ENCODE data around the gene PRPF6.

PRPF6 gene

DNA sequence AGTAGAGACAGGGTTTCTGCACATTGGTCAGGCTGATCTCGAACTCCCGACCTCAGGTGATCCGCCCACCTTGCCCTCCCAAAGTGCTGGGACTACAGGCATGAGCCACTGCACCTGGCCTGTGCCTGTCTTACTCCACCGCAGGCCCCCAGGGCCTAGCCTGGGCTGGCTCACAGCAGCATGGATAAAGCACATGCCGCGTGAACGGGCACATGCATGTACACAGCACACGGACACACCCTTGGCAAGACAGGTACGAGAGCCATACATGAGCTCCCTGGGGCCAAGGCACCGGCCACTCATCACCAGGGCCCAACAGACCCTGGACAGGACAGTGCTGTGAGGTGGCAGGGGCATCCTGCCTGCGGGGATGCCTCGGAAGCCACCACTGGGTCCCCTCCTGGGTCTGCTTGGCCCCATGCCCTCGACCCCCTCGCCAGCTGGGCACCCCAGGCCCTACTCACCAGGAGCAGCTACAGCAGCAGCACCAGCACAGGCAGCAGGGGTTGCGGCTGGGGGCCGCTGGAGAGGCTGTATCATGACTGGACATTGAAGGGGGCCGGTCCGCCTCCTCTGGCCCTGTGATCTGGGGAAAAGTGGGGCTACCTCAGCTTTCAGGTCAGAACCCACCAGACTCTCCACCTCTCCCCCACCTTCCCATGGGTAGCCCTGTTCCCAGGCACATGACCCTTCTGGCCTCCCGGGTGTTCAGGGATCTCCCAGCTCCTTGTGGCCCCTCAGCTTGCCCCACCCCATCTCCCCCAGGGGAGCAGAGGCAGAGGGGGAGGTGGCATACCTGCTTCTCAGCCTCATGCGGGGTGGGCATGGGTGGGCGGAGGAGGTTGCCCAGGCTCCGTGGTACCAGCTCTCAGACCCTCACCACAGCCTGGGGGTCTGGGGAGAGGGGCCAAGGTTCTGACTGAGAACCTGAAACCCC lies 95.4 kb downstream of the PRPF6 start:
- in situ Hi-C loops (cut with HindIII; ENCODE audit: low pct_ligation_motif_present, low pct_unique_long_range_greater_than_20kb, low sequenced_read_pairs) = no loop called here
- no peak for DNase-seq

DNA sequence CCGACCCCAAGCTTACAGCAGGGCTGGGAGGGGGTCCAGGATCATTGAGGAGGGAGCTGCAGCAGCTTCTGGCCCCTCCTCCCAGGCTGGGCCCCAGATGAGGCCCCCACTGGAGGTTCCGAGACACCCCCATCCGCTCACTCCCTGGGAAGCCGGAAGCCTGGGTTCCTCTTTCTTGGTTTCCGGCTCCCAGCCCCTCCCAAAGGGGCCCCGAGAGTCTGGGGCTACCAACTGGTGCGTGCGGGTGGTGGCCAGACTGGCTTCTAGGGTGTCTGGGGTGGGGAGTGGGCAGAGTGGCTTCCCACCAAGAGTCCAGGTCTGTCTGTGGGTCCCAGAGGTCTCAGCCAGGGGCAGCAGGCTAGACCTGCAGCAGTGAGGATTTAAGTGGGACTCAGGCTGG lies 96.2 kb downstream of the PRPF6 start:
- in situ Hi-C loops (cut with HindIII; ENCODE audit: low pct_ligation_motif_present, low pct_unique_long_range_greater_than_20kb, low sequenced_read_pairs) = no loop called here
- DNase-seq = no peak

DNA sequence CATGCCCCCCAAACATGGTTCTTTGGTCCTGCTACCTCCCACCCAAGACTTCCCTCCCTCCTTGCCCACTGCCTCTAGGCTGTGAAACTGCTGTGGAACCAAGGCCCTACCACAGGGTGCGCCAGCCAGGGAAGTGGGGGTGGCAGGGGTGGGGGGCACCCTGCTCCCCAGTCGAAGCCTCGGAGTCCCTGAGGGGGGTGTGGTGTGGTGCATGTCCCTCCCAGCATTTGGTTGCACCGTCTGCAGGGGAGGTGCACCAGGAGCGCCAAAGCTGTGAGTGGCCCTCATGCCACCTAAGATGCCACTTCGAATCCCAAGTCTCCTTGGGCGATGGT lies 96.6 kb downstream of the PRPF6 start:
- no peak for DNase-seq
- in situ Hi-C loops (cut with HindIII; ENCODE audit: low pct_ligation_motif_present, low pct_unique_long_range_greater_than_20kb, low sequenced_read_pairs) = no loop called here

- DNase-seq = no peak
- in situ Hi-C loops (cut with HindIII; ENCODE audit: low pct_ligation_motif_present, low pct_unique_long_range_greater_than_20kb, low sequenced_read_pairs) = no loop called here
These were observed 97.1 kb downstream of the PRPF6 start for GRCh38 chr20:64077876-64078551.

GRCh38 chr20:64078934-64079272 lies 98.0 kb downstream of the PRPF6 start:
- in situ Hi-C loops (cut with HindIII; ENCODE audit: low pct_ligation_motif_present, low pct_unique_long_range_greater_than_20kb, low sequenced_read_pairs) = no loop called here
- no peak for DNase-seq

DNA sequence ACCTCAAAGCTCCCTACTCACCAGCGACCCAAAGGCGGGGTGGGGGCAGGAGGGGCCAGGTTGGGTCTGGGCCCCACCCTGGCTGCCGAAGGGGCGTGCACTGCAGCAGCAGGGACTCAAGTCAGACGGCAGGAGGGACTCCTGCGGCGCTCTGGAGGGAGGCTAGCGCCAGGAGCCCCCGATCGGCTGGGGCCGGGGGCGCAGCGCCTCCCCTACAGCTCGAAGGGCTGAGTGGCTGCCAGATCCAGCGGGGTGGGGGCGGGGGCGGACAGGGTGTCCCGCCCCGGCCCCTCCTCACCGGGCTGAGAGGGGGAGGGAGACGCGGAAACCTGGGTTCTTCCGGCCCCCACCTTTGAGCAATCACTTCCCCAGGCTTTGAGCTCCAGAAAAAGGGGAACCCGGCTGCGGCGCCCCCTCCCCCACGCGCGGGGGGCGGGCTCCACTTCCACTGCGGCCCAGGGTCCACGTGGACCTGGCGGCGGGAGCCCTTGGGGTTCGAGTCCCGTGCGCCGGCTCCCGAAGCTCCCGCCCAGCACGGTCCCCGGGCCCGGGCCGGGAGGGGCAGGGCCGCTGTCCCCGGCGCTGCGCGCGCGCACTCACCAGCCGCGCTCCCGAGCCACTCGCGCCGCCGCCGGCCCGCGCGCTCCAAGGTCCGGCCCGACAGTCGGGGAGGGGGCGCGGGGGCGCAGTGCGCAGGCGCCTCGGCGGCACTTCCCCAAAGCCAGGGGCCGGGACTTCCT lies 98.5 kb downstream of the PRPF6 start, which contains the start of gene RGS19:
Gene RGS19, minus strand, starts transcription at position 246 of the 740 bp plus-strand sequence. CDS start 2,632 bp downstream, outside the sequence.
- in situ Hi-C loops (cut with HindIII; ENCODE audit: low pct_ligation_motif_present, low pct_unique_long_range_greater_than_20kb, low sequenced_read_pairs) = no loop called here
- DNase-seq = peak; percentile 73

- DNase-seq = no peak
- in situ Hi-C loops (cut with HindIII; ENCODE audit: low pct_ligation_motif_present, low pct_unique_long_range_greater_than_20kb, low sequenced_read_pairs) = no loop called here
These were observed 99.3 kb downstream of the PRPF6 start, which contains the start of gene OPRL1 for GRCh38 chr20:64080013-64080812. TSS of gene OPRL1 (plus strand) at chr20:64080082. CDS start at chr20:64092721, 12,639 bp downstream.

- in situ Hi-C loops (cut with HindIII; ENCODE audit: low pct_ligation_motif_present, low pct_unique_long_range_greater_than_20kb, low sequenced_read_pairs) = no loop called here
These were observed 100.1 kb downstream of the PRPF6 start for GRCh38 chr20:64080813-64081623.

GRCh38 chr20:64081624-64081964 lies 100.7 kb downstream of the PRPF6 start:
- DNase-seq = no peak
- in situ Hi-C loops (cut with HindIII; ENCODE audit: low pct_ligation_motif_present, low pct_unique_long_range_greater_than_20kb, low sequenced_read_pairs) = no loop called here

More at GRCh38 chr20:64080813-64081623, 100.1 kb downstream of the PRPF6 start:
- DNase-seq = no peak

GRCh38 chr20:64082126-64082731 lies 101.3 kb downstream of the PRPF6 start:
- in situ Hi-C loops (cut with HindIII; ENCODE audit: low pct_ligation_motif_present, low pct_unique_long_range_greater_than_20kb, low sequenced_read_pairs) = no loop called here
- no peak for DNase-seq

All from ACHN (cell line).